Measurements from ENCODE around the gene NRG3.

GRCh38 chr10:82136103-82136502 is 261.1 kb downstream of the NRG3 start:
- no peak for TF ChIP-seq EZH2phosphoT487 (IDR thresholded peaks at IDR 0.05; ENCODE audit: borderline replicate concordance, low read depth, low read length)
- TF ChIP-seq CTCF (conservative IDR thresholded peaks at IDR 0.05; ENCODE audit: low read length): no peak
